Colon (tissue), 2 donors: ENCODE measurements around the gene STRBP.

Source experiments
- FAIRE-seq: peaks from 2 replicates; lab custom pipeline; 2012; peaks lifted over from hg19 to GRCh38; lab: Jason Lieb, UNC
- donor health status: control.
- donor health status: control.

The STRBP gene

DNA sequence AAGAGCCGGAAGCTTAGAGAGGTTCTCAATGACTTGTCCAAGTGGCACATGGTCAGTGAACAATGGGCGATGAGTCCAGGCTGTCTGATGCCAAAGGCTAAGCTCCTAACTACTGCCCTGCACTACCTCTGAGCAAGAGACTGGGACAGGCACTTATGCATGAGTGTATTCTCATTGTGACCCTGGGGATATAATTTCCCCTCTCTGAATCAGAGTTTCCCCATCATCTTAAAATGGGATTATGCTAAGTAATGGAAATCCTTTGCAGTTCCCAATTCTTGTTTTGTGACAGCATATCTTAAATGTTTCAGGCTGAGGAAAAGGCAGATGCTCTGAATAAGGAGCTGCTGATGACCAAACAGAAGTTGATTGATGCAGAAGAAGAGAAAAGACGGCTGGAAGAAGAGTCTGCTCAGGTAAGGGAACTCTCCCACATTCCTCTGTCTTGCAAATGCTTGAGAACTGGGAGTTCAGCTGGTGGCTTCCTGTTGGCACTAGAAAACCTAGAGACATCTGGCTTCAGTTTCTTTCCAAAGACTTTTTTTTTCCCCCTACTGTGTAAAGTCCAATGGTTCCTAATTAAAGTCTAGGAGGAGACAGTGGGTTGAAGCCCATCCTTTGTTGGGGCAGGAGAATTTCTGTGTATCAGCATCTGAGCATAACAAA is 170.8 kb downstream of the STRBP start:
- FAIRE-seq = no peak

DNA sequence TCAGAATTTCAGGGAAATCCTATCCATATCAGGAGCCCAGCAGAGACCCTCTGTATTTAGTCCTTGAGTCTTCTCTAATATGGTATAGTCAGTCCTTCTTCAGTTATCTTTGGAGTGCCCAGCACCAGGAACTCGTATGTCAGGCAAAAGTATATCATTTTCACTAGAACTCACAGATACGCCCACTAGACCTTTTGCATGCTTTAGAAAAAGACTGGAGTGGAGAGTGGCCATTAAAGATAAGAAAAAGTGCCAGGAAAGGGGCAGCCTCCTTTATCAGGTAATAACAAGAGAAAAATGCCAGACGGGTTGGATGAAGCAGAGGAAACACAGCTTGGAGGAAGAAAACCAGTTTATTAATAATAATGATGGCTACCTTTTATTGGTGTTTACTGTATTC is 171.4 kb downstream of the STRBP start:
- no peak for FAIRE-seq

GRCh38 chr9:123093141-123093540 is 175.2 kb downstream of the STRBP start:
- no peak for FAIRE-seq

DNA sequence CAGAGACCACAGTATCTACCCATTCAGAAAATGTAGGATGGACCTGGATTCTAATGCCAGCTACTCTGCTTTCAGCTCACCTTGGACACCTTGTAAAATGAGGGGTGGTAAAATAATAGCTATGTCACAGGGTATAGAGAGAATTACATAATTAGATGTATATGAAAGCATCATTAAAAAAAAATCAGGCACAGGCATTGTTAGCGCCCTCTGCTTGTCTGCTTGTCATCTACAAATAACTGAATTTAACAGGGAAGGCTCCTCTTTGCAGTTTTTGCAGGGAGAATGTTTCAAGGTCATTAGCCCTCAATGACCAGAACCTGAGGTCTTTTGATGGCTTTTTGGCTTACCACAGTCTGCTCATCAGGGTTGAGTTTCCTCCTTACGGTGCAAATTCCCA is 176.9 kb downstream of the STRBP start:
- FAIRE-seq = no peak

DNA sequence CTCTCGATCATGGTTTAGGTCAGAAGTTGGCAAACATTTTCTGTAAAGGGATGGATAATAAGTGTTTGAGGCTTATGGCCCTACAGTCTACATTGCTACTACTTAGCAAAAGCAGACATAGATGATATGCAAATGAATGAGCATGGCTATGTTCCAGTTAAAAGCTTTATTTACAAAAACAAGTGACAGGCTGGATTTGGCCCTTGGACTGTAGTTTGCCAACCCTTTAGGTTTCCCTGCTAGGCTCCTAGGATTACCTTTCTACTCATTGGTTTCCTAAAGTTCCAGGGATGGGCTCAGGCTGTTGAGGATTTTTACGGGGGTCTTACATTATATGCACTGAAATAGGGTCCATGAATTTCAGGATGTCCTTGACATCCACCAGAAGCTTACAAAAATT is 177.4 kb downstream of the STRBP start:
- no peak for FAIRE-seq

GRCh38 chr9:123090198-123090896 is 178.0 kb downstream of the STRBP start:
- FAIRE-seq = no peak

- FAIRE-seq = no peak
Observed at GRCh38 chr9:123089790-123090189, 178.6 kb downstream of the STRBP start.

DNA sequence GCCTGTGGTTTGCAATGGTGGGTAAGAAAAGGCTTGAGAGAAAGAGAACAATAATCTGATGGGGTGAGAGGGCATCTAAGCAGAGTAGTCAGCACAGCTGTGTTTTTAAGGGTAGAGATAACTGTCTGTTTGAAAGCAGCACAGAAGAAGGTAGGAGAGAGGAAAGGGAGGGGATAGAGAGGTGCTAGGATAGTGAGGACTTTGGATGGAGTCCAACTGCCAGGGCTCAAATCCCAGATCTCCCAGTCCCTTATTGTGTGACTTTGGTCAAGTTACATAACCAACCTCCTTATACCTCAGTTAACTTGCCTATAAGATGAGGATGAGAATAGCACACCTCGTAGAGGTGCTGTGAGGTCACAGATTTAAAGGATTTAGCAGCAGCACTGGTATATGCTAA is 179.3 kb downstream of the STRBP start:
- FAIRE-seq = no peak

DNA sequence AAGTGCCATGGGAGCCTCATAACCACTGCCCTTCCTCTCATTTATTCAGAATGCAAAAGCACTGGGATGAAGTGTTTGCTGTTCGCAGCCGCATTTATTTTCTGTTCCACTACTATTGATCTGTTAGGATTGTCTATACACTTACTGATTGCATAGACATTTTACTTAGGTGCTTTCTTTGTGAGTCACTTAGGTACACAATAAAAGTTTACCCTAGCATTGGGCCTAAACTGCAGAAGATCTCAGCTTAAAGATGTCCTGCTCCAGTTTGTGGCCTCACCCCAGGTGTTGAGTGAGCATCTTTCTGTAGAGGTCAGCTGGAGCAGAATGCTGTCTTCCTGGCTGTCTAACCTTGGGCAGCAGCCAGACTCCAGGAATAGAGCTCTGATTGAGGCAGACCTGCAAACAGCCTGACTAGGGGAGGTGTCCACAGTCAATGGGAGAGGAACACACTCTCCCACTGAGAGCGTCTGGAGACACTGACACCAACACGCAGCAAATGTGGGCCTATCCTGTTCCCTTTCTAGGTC is 181.0 kb downstream of the STRBP start:
- no peak for FAIRE-seq

DNA sequence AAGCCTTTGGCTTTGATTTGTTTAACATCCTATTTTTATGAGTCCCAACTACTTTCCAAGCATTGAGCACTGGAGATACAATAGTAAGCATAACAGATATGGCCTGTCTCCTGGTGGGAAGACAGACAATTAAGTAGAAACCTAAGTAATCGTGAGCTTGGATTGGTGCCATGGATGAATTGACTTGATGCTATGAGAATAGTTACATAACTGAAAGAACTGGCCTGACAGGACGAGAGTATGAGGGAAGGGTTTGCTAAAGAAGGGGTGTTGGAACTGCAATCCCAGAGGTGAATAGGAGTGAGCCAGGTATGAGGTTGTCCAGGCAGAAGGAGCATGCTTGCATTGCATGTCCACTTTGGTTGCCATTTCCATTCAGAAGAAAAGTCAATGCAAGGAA is 182.5 kb downstream of the STRBP start:
- FAIRE-seq = no peak

DNA sequence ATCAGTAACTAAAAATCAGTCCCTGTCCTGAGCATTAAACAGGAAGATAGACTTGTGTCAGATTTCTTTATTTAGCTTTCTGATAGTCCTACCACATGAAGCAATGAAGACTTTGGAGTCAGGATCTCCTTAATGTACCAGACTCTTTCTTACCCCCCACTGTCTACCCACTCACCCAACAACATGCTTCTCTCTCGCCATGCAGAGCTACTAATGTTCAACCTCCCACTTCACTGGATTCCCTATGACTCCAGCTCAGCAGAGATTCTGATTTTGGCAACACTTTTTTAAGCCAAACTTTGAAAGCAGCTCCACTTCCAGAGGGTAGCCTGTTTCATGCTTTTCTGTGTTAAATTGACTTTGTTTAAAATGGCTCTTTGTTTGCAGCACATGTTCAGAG is 184.1 kb downstream of the STRBP start:
- no peak for FAIRE-seq

GRCh38 chr9:123083680-123084079 is 184.7 kb downstream of the STRBP start:
- no peak for FAIRE-seq

DNA sequence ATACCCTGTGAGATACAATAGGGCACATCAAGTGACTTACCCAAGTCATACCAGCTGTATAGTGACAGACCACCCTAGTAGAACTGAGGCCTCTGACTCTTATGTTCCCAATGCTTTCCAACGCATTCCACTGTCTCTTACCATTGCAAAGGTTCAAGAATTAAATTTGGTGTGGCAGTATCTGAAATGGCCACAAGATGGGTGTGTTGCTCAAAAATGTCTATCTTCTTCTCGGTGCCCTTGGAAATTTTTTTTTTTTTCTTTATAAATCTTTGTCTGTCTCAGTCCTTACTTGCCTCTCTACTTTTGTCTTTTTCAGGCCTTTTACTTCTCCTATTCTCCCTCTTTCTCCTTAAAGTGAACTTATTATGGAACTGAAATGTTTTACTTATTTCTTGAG is 186.6 kb downstream of the STRBP start:
- no peak for FAIRE-seq

- FAIRE-seq = no peak
Observed at GRCh38 chr9:123080444-123080843, 187.9 kb downstream of the STRBP start.

DNA sequence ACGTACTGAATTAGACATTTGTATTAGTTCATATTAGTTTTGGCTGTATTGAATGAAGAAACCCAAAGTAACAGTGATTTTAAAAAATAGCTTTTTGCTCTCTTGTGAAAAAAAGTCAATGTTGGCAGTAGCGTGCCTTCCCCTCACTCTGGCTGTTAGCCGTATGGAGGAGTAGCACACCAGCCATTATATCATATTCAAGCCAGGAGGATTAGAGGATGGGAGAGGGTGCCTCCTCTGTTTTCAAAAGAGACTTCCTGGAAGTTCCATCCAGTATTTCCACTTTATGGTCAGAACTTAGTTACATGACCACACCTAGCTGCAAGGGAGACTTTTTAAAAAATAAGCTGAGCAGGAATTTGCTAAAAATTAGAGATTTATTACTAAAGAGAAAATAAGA is 193.8 kb downstream of the STRBP start:
- FAIRE-seq = no peak

DNA sequence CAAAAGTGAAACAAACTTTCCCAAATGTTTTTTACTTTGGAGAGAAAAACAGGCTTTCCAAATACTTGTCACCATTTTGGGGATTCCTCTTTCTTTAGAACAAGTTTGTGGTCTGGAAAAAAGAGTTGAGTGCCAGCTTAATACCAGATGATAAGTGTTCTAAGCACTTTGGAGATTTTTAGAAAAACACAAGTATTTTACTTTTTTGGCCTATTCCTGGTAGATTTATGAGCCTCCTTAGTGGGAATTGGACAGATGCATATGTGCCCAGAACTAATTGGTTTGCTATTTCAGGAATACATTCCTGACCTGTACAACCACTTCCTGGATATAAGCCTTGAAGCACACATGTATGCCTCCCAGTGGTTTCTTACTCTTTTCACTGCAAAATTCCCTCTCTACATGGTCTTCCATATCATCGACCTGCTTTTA is 194.4 kb downstream of the STRBP start:
- no peak for FAIRE-seq

DNA sequence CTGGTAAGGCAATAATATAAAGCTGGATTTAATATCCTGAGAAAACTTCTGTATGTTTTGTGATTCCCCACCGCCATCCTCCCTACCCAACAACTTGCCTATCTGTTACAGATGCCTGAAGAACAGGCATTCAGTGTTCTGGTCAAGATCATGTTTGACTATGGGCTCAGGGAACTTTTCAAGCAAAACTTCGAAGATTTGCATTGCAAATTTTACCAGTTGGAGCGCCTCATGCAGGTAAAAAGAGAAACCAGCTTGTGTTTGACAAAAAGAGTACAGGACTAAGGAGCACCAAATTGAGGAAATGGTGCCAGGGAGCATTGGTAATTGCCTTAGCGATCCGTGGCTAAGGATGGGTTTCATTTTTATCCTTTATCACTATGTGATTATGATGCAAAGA is 194.9 kb downstream of the STRBP start:
- no peak for FAIRE-seq

DNA sequence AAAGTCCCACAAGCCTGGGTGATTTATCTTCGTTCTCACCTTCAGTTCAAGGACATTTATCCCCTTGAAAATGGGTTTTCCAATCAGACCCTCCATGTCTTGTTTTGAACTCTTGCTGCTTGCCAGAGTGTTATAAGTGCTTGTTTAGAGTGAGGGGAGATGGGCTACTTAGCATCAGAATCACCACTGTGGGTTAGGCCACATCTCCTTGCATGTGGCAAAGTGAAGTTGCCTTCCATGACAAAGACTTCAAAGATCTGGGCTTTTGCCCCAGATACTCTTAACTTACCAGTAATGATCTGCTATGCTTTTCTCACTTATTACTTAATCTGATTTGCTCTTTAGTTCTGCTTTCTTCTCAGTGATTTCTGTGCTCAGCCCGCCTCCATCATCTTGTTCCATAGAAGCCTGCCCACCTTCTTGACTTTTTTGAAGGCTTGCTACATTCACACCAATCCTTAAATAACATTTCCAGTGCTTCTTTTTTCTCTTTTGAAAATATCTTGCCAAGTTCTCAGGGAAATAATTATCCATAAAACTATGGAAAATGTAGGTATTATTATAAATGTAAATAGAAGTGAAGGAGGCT is 195.9 kb downstream of the STRBP start:
- no peak for FAIRE-seq
